Fibroblast of lung (primary cell): ENCODE results near the gene MMP15.

ENCODE experiments used
- CTCF ChIP-seq, 2 donors: IDR thresholded peaks in 1 of 2; conservative IDR thresholded peaks in 1 of 2; 1 replicate in 1 of 2; 2 replicates in 1 of 2; pipeline ENCODE4 v1.5.1; 2011 to 2012; ENCODE audit warnings: low read length in 2 of 2, control low read depth in 1 of 2, inconsistent platforms in 1 of 2, low read depth in 1 of 2, mild to moderate bottlenecking in 1 of 2
- EZH2 ChIP-seq: IDR thresholded peaks from 2 replicates; pipeline ENCODE4 v1.5.1; 2012; ENCODE audit warnings: low read length, control low read depth, mild to moderate bottlenecking; ENCODE audit errors: missing control alignments

- no peak for TF ChIP-seq EZH2
- no peak for TF ChIP-seq CTCF (conservative IDR thresholded peaks at IDR 0.05 in 1 of 2, IDR thresholded peaks at IDR 0.05 in 1 of 2; ENCODE audit: low read depth in 1 of 2, low read length in 2 of 2)
Observed at GRCh38 chr16:58018803-58019202, 6.8 kb upstream of the MMP15 start.
